A549 (cell line): ENCODE measurements around the gene CHST11. TPM values are rescaled to one million over a fixed set of nuclear protein-coding genes. Genes with fewer than 3 reads are reported as not detected.
A peak's percentile ranks its signal among the peaks of the same experiment; 100 is the strongest.

Experiments used
- ATAC-seq, 2 experiments: fragments of 200-7000 bp in 1 of 2; fragments of >200 bp in 1 of 2; cut with Nextera tagmentation in 1 of 2; cut with Tn5 transposase in 1 of 2; 3 replicates each; pipeline versions ENCODE4 v1.8.0 to v1.9.1; 2018 to 2020; ENCODE audit warnings: mild to moderate bottlenecking in 1 of 2, moderate library complexity in 1 of 2
- CTCF ChIA-PET: fragments of 300-600 bp; sonication (Branson Sonifier 250); formaldehyde crosslinking; extraction: SDS; loops from one replicate; lab custom pipeline; 2021; ENCODE audit warnings: antibody characterized with exemption, inconsistent platforms; lab: Yijun Ruan, JAX
- POLR2A ChIA-PET: fragments of 350-600 bp; formaldehyde crosslinking; extraction: SDS; loops from one replicate; lab custom pipeline; 2021; ENCODE audit warnings: antibody characterized with exemption, inconsistent platforms; lab: Yijun Ruan, JAX
- DNase-seq, 2 experiments: peaks; one replicate each; pipeline versions ENCODE4 v3.0.0 to v3.0.0-alpha.2; 2011 to 2016; ENCODE audit warnings: low read depth in 1 of 2, low spot score in 1 of 2
- FAIRE-seq: peaks from 2 replicates; lab custom pipeline; 2011; peaks lifted over from hg19 to GRCh38; lab: Jason Lieb, UNC
- H3K27ac ChIP-seq, 2 experiments: fragments of >200 bp; sonication (Bioruptor Twin); formaldehyde crosslinking; 3 replicates each; pipeline ENCODE4 v1.5.1; 2016 to 2017
- H3K4me1 ChIP-seq: fragments of >200 bp; sonication (Bioruptor Twin); formaldehyde crosslinking; 3 replicates; pipeline ENCODE4 v1.6.1; 2016
- H3K4me2 ChIP-seq: fragments of >200 bp; sonication (Bioruptor Twin); formaldehyde crosslinking; 3 replicates; pipeline ENCODE4 v1.6.1; 2016
- H3K4me3 ChIP-seq: fragments of >200 bp; sonication (Bioruptor Twin); formaldehyde crosslinking; 3 replicates; pipeline ENCODE4 v1.5.1; 2016
- H3K9me3 ChIP-seq: fragments of >200 bp; sonication (Bioruptor Twin); formaldehyde crosslinking; 3 replicates; pipeline ENCODE4 v1.6.1; 2016
- BHLHE40 ChIP-seq: IDR thresholded peaks from 2 replicates; pipeline ENCODE4 v1.6.1; 2012; ENCODE audit warnings: low read depth, low read length, inconsistent platforms
- CBX8 ChIP-seq: fragments of 200-600 bp; sonication (generic); IDR thresholded peaks from 2 replicates; pipeline ENCODE4 v1.6.1; 2016
- ESRRA ChIP-seq: fragments of 150-350 bp; IDR thresholded peaks from 2 replicates; pipeline ENCODE4 v1.6.1; 2014; ENCODE audit warnings: mild to moderate bottlenecking, low read length, borderline replicate concordance
- GATA3 ChIP-seq: IDR thresholded peaks from 2 replicates; pipeline ENCODE4 v1.6.1; 2012; ENCODE audit warnings: borderline replicate concordance
- HOXA7 ChIP-seq: fragments of 250-450 bp; sonication (Bioruptor Pico); IDR thresholded peaks from 2 replicates; pipeline ENCODE4 v1.5.0; 2020; ENCODE audit warnings: mild to moderate bottlenecking, moderate library complexity
- HOXB5 ChIP-seq: fragments of 250-450 bp; sonication (Bioruptor Pico); IDR thresholded peaks from 2 replicates; pipeline ENCODE4 v1.5.0; 2020; ENCODE audit warnings: mild to moderate bottlenecking, moderate library complexity
- JUNB ChIP-seq: fragments of >200 bp; sonication (Bioruptor Twin); formaldehyde crosslinking; IDR thresholded peaks from 2 replicates; pipeline ENCODE4 v1.6.1; 2016
- KDM5A ChIP-seq: fragments of 200-600 bp; sonication (generic); IDR thresholded peaks from 2 replicates; pipeline ENCODE4 v1.6.1; 2016; ENCODE audit warnings: antibody characterized with exemption, mild to moderate bottlenecking
- MAFK ChIP-seq: fragments of 450-650 bp; IDR thresholded peaks from 2 replicates; pipeline ENCODE4 v1.6.1; 2014; ENCODE audit not compliant: partially characterized antibody
- NFE2L2 ChIP-seq: fragments of 150-350 bp; conservative IDR thresholded peaks from 2 replicates; pipeline ENCODE4 v1.6.1; 2014; ENCODE audit warnings: low read length
- NR3C1 ChIP-seq: fragments of >200 bp; sonication (Bioruptor Twin); formaldehyde crosslinking; IDR thresholded peaks from 3 replicates; pipeline ENCODE4 v1.6.1; 2017
- POLR2A ChIP-seq: IDR thresholded peaks from 2 replicates; pipeline ENCODE4 v1.6.1; 2012; ENCODE audit warnings: mild to moderate bottlenecking, low read length
- RAD21 ChIP-seq, 2 experiments: fragments of >200 bp in 1 of 2; sonication (Bioruptor Twin) in 1 of 2; formaldehyde crosslinking in 1 of 2; IDR thresholded peaks in 1 of 2; conservative IDR thresholded peaks in 1 of 2; 2 replicates in 1 of 2; 3 replicates in 1 of 2; pipeline ENCODE4 v1.6.1; 2012 to 2018; ENCODE audit warnings: inconsistent platforms in 1 of 2
- TFCP2L1 ChIP-seq: fragments of 250-450 bp; sonication (Bioruptor Pico); IDR thresholded peaks from 2 replicates; pipeline ENCODE4 v1.5.0; 2021; ENCODE audit warnings: mild to moderate bottlenecking
- ZNF302 ChIP-seq: fragments of 250-450 bp; sonication (Bioruptor Pico); IDR thresholded peaks from 2 replicates; pipeline ENCODE4 v1.9.0; 2021; ENCODE audit warnings: inconsistent platforms, mild to moderate bottlenecking, moderate library complexity
- WGBS: methylation state at CpG from one replicate; pipeline ENCODE4 v1.1.6; 2017; ENCODE audit errors: missing lambda C conversion rate; 5-methylcytosine and 5-hydroxymethylcytosine counted together
- polyA plus RNA-seq, 4 experiments: library from polyadenylated mRNA; depleted of rRNA in 3 of 4; stranded (reverse); fragments of >200 nt; fragmentation: RNase III in 1 of 4; extraction: RNeasy Plus Mini Kit Qiagen cat#74134 plus additional on column Dnase treatment in 1 of 4; gene quantifications; 2 replicates in 3 of 4; 3 replicates in 1 of 4; pipeline ENCODE4 v1.2.3, GENCODE V29; 2011 to 2017
- TF ChIP-seq, protein P1 (sequence below): IDR thresholded peaks from 2 replicates; pipeline ENCODE4 v1.6.1; 2012
- TF ChIP-seq, protein P2 (sequence below): fragments of 250-450 bp; sonication (Bioruptor Pico); IDR thresholded peaks from 2 replicates; pipeline ENCODE4 v1.5.0; 2020; ENCODE audit warnings: low read depth, mild to moderate bottlenecking, moderate library complexity
- TF ChIP-seq, protein P3 (sequence below): fragments of 250-450 bp; sonication (Bioruptor Pico); IDR thresholded peaks from 2 replicates; pipeline ENCODE4 v1.5.0; 2021; ENCODE audit warnings: mild to moderate bottlenecking, moderate library complexity, borderline replicate concordance
- TF ChIP-seq, protein P4 (sequence below): fragments of >200 bp; sonication (Bioruptor Twin); formaldehyde crosslinking; IDR thresholded peaks from 3 replicates; pipeline ENCODE4 v1.6.1; 2016
- TF ChIP-seq, protein P5 (sequence below): fragments of >200 bp; sonication (Bioruptor Twin); formaldehyde crosslinking; IDR thresholded peaks from 3 replicates; pipeline ENCODE4 v1.5.1; 2016
- TF ChIP-seq, protein P6 (sequence below): fragments of >200 bp; sonication (Bioruptor Twin); formaldehyde crosslinking; IDR thresholded peaks from 2 replicates; pipeline ENCODE4 v1.6.1; 2016

Gene CHST11
- polyA plus RNA-seq, 2 of the 4 experiments (the other 2 are of a cell fraction) = 19.2 to 21.8 TPM

DNA sequence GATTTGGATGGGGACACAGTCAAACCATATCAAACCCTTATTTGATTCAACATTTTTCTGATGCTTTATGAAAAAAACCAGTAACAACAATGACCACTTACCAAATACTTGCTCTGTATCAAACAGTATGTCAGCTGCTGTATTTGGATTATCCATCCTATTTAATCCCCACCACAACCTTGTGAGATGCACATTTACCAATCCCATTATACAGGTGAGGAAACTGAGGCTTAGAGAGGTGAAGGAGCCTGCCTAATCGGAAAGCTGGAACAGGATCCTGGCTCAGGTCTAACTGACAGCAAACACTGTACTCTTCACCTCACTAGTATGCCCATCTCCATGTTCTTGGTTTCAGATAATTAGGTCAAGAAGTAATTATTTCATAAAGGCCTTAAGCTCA is 13.8 kb downstream of the CHST11 start:
- CTCF ChIA-PET = no interaction called here
- DNase-seq = no peak
- no peak for FAIRE-seq

DNA sequence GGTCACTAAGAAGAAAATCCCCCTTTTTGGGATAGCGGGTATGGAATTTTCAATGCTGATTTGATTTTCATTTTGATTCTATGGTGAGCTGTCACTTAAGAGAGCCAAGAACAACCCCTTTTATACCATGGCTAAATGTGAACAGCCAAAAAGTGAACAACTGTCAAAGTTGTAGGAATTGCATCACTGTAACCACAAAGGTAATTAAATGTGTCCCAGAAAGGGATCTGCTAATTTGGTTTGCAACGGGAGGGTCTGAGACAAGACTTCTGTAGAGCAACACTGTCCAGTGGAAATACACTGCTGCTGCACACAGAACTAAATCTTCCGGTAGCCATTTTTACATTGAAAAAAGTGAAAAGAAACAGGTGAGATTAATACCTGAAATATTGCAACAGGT is 14.6 kb downstream of the CHST11 start:
- WGBS = 88% methylated on average over 3 of the region's 3 CpGs
- ChIA-PET POLR2A (interaction anchor here (0.7 kb wide), 1 partner anchor 12 kb away, joined by 3 read pairs; no protein-coding TSS in a partner anchor), CTCF (no interaction called here)
- Histone ChIP-seq H3K9me3 (no peaks in the 10 kb centered on the region), H3K4me2 (no peak overlapping the region), H3K4me1 (no peaks in the 10 kb centered on the region), H3K27ac (no peak overlapping the region), H3K4me3 (no peak overlapping the region)
- no peak for DNase-seq
- peak; percentile 18 for FAIRE-seq
- no peak for ATAC-seq
- TF ChIP-seq CBX8 (no peak), ZNF302 (CRISPR knock-in tag) (no peak)

More for the DNA sequence above, 13.8 kb downstream of the CHST11 start:
- POLR2A ChIA-PET = no interaction called here
- 91% methylated on average over 1 of the region's 1 CpG for WGBS
- H3K4me3 ChIP-seq = no peak overlapping the region
- ATAC-seq = no peak
- H3K4me2 ChIP-seq = no peak overlapping the region
- no peaks in the 10 kb centered on the region for H3K9me3 ChIP-seq
- TF ChIP-seq POLR2A = no peak
- TF ChIP-seq ESRRA = no peak
- TF ChIP-seq TFCP2L1 (CRISPR knock-in tag) = no peak
- TF ChIP-seq, protein P1, sequence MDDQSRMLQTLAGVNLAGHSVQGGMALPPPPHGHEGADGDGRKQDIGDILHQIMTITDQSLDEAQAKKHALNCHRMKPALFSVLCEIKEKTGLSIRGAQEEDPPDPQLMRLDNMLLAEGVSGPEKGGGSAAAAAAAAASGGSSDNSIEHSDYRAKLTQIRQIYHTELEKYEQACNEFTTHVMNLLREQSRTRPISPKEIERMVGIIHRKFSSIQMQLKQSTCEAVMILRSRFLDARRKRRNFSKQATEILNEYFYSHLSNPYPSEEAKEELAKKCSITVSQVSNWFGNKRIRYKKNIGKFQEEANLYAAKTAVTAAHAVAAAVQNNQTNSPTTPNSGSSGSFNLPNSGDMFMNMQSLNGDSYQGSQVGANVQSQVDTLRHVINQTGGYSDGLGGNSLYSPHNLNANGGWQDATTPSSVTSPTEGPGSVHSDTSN = no peak
- no peak for TF ChIP-seq BHLHE40
- no peak for TF ChIP-seq JUNB
- TF ChIP-seq, protein P2, sequence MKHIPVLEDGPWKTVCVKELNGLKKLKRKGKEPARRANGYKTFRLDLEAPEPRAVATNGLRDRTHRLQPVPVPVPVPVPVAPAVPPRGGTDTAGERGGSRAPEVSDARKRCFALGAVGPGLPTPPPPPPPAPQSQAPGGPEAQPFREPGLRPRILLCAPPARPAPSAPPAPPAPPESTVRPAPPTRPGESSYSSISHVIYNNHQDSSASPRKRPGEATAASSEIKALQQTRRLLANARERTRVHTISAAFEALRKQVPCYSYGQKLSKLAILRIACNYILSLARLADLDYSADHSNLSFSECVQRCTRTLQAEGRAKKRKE (CRISPR knock-in tag) = no peak
- TF ChIP-seq NR3C1 = no peak
- TF ChIP-seq, protein P3, sequence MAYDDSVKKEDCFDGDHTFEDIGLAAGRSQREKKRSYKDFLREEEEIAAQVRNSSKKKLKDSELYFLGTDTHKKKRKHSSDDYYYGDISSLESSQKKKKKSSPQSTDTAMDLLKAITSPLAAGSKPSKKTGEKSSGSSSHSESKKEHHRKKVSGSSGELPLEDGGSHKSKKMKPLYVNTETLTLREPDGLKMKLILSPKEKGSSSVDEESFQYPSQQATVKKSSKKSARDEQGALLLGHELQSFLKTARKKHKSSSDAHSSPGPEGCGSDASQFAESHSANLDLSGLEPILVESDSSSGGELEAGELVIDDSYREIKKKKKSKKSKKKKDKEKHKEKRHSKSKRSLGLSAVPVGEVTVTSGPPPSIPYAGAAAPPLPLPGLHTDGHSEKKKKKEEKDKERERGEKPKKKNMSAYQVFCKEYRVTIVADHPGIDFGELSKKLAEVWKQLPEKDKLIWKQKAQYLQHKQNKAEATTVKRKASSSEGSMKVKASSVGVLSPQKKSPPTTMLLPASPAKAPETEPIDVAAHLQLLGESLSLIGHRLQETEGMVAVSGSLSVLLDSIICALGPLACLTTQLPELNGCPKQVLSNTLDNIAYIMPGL (CRISPR knock-in tag) = no peak
- no peak for TF ChIP-seq MAFK
- no peak for TF ChIP-seq HOXA7 (CRISPR knock-in tag)
- no peak for TF ChIP-seq KDM5A
- no peak for TF ChIP-seq HOXB5 (CRISPR knock-in tag)
- TF ChIP-seq RAD21 (conservative IDR thresholded peaks at IDR 0.05 in 1 of 2, IDR thresholded peaks at IDR 0.05 in 1 of 2) = no peak
- TF ChIP-seq, protein P4, sequence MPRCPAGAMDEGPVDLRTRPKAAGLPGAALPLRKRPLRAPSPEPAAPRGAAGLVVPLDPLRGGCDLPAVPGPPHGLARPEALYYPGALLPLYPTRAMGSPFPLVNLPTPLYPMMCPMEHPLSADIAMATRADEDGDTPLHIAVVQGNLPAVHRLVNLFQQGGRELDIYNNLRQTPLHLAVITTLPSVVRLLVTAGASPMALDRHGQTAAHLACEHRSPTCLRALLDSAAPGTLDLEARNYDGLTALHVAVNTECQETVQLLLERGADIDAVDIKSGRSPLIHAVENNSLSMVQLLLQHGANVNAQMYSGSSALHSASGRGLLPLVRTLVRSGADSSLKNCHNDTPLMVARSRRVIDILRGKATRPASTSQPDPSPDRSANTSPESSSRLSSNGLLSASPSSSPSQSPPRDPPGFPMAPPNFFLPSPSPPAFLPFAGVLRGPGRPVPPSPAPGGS = no peak
- TF ChIP-seq, protein P5, sequence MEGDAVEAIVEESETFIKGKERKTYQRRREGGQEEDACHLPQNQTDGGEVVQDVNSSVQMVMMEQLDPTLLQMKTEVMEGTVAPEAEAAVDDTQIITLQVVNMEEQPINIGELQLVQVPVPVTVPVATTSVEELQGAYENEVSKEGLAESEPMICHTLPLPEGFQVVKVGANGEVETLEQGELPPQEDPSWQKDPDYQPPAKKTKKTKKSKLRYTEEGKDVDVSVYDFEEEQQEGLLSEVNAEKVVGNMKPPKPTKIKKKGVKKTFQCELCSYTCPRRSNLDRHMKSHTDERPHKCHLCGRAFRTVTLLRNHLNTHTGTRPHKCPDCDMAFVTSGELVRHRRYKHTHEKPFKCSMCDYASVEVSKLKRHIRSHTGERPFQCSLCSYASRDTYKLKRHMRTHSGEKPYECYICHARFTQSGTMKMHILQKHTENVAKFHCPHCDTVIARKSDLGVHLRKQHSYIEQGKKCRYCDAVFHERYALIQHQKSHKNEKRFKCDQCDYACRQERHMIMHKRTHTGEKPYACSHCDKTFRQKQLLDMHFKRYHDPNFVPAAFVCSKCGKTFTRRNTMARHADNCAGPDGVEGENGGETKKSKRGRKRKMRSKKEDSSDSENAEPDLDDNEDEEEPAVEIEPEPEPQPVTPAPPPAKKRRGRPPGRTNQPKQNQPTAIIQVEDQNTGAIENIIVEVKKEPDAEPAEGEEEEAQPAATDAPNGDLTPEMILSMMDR = no peak
- no peak for TF ChIP-seq NFE2L2
- TF ChIP-seq, protein P6, sequence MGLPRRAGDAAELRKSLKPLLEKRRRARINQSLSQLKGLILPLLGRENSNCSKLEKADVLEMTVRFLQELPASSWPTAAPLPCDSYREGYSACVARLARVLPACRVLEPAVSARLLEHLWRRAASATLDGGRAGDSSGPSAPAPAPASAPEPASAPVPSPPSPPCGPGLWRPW = no peak
- TF ChIP-seq GATA3 = no peak
- no peaks in the 10 kb centered on the region for H3K4me1 ChIP-seq
- H3K27ac ChIP-seq = no peak overlapping the region
